GM21723 (cell line): ENCODE measurements around the gene NCKAP1.
"Not testable (repeated sequence)": the region's sequence is repeated elsewhere in the genome, so short reads cannot be mapped to it uniquely, and the experiment has no call there.

Experiments used
- ATAC-seq: cut with Tn5 transposase; IDR thresholded peaks from one replicate; pipeline ENCODE4 v1.9.1; 2021; ENCODE audit warnings: mild to moderate bottlenecking, moderate library complexity; ENCODE audit not compliant: unreplicated experiment

The NCKAP1 gene

DNA sequence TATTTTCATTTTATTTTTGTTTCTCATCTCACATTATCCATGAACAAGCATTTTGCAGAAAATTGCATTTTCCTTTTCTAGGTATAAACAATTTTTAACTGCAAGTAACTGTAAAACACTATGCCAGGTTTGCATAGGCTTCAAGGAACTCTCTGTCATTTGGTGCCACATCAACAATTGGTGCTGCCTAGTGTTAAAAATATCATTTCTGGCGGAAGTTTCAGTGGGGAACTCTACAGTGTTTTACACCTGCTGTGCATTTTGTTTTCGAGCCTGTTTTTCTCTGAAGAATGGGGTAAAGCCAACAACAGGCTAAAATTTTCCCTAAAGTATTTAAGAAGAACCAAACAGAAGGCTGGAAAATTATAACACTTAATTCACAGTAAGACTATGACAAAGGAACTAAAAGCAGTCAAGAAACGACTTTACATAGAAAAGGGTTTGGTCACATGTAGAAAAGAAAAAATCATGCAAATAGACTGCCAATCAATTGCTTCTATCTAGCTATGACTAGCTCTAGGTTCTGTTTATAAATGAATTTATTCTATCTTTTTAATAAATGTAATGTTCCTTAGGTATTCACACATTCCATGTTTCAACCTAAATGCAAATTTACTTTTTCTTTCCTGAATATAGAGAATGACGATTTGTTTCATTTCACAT, 150.4 kb downstream of the NCKAP1 start:
- no peak for ATAC-seq

DNA sequence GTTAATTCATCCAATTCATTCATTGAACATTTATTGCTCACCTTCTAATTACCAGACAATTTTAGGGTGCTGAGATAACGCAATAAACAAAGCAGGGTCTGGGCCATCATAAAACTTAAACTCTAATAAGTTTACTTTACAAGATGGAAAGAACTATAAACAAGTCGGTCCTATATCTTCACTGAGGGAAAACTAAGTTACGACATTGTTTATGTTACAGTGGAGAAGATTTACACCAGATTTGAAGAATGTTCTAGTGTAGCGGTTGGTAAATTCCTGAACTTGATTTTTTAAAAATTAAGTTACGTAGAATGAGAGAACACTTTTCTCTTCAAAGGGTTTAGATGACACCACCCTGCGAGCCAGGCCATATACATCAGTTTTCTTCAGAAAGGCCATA, 151.2 kb downstream of the NCKAP1 start:
- no peak for ATAC-seq

DNA sequence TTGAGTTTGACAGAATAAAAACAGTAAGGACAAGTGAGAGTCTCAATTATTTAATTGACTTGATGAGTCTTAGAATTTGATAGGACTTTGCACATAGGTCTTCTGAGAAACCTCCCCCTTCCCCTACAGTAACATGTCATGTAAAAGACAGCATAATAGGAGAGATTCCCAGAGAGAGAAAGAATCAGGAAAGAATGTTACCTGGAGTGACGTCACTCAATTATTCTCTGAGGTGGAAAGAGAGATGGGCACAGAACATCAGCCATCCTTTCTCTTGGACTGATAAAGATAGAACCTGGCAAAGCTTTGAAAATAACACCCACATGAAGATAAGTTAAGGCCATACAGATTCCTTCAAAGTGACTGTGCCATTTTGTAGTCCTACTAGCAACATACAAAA, 152.5 kb downstream of the NCKAP1 start:
- ATAC-seq = no peak

DNA sequence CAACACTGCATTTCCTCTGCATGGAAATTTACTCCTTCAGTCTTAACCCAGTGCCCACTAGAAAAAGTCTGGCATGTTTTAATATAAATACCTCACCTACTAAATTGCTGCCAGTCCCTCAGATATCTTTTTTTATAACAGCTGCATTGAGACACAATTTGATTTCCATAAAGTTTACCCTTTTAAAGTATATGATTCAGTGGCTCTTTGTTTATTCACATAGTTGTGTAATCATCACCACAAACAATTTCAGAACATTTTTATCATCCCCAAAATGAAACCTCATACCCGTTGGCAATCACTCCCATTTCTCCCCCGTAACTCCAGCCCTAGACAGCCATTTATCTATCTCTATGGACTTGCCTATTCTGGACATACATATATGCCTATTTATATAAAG, 154.8 kb downstream of the NCKAP1 start:
- no peak for ATAC-seq

DNA sequence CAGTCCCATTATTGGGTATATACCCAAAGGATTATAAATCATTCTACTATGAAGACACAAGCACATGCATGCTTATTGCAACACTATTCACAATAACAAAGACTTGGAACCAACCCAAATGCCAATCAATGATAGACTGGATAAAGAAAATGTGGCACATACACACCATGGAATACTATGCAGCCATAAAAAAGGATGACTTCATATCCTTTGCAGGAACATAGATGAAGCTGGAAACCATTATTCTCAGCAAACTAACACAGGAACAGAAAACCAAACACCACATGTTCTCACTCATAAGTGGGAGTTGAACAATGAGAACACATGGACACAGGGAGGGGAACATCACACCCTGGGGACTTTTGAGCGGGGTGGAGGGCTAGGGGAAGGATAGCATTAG, 158.2 kb downstream of the NCKAP1 start:
- ATAC-seq = not testable (repeated sequence)

DNA sequence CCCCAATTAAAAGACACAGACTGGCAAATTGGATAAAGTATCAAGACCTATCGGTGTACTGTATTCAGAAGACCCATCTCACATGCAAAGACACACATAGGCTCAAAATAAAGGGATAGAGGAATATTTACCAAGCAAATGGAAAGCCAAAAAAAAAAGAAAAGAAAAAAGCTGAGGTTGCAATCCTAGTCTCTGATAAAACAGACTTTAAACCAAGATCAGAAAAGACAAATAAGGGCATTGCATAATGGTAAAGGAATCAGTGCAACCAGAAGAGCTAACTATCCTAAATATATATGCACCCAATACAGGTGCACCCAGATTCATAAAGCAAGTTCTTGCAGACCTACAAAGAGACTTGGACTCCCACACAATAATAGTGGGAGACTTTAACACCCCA, 161.6 kb downstream of the NCKAP1 start:
- ATAC-seq = not testable (repeated sequence)

DNA sequence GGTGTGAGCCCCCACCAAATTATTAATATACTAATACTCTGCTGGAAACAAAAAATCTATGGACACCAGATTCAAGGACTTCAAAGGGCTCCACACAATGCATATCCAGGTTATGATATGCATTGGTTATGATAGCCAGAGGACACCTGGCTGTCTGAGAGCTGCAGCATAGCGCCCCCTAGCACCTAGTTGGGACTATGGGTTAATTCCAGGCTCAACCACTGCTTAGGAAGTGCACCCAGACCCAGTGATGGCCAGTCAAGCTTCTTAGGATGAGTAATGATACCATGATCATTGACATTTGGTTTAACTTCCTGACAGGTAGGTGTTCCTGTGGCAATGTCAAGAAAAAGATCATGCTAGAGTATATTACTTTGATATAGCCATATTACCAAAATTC, 168.0 kb downstream of the NCKAP1 start:
- no peak for ATAC-seq

DNA sequence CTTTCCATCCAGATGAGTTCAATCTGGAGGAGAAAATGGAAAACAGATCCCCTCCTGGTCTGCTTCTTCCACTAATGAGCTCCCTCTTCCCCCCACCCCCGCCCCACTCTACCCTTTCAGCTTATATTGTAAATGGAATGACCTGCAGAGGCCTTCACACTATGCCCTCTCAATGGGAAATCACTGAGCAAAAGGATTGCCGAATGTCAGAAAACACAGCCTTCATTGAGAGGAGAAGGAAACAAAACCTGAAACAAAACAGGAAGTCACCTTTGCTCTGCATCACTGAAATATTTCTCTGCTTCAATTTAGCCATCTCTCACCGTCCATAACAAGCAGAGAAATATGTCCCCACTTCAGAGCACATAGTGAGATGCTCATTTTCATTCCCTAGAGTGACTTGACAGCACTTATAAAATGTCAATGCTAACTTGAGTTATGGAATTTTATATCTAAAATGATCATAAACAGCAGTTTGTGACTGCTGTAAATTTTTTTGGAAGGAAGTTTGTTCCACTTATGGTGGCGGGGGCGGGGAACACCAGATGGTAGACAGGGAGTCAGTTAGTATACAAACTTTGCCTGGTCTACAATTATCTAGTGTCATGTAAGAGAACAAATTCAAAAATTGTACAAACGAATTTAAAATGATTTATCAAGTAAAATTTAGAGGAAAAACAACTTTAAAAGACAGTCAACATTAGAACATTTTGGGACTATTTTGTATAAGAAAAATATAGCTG, 170.0 kb downstream of the NCKAP1 start:
- ATAC-seq = no peak

DNA sequence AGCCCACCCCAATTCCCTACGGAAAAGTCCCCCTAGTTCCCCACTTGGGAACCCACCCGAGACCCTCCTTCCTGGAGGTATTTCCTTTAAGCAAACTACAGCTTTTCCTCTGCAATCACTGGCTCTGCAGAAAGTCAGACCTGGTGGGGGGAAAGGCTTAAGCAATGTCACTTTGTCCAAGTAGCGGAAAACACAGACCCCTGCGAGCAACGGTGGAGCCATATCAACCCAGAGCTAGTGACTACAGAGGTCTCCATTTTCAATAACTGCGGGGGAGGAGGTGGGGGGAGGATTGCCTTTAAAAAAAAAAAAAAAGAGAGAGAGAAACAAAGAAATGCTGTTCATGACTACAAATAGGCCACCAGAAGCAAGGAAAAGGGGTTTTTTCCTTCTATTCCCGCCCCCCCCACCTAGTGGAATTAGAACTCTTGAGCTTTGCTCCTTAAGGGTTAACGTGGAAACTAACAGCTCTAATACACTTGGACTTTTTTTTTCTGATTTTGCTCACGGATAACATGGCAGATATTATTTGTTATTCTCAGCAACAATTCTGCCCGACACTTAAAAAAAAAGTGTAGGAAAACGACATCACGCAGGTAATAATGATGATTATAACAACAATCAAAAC, 170.7 kb downstream of the NCKAP1 start:
- ATAC-seq = no peak

DNA sequence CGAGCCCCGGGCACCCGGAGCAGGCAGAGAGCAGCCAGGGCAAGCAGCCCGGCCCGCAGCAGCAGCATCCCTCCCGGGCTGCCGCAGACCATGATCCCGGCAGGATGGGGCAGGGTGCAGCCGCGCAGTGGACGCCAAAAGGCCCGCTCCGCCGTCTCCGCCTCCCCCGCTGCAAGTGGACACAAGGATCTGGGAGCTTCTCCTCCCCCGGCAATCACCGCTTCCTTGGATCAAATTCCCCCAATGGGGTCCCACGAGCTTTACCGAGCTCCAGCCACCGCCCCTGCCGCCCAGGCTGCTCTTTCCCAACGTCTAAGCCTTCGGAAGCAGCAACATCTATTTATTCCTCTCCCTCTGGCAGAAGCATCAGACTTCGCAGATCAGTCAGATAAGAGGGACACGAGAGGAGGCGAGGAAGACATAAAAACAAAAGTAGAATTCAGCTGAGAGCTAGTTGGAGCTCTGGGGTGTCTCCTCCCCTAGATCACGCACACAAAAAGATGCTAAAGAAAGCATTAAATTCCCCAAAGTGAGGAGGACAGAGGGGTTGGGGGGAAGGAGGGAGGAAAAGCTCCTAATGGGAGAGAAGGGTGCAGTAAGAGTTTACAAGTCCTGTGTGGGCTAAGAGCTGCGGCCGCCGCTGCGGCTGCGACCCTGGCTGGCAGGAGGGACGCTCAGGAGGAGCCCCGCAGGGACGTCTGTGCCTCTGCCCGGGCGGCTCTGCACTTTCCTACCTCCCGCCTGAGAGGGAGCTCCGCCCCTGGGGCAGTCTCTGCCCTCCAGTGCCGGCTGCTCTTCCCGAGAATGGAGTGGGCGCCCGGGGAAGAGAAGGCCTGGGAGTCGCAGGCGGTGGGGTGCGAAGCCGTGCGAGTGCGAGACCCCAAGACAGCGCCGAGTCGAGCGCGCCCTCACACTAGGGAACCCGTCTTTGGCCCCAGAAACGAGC, 171.5 kb downstream of the NCKAP1 start, which contains the start of gene FRZB:
Gene FRZB (minus strand): TSS at position 177 of the 946 bp plus-strand sequence. CDS start 85 bp downstream, at position 92.
- ATAC-seq = no peak

DNA sequence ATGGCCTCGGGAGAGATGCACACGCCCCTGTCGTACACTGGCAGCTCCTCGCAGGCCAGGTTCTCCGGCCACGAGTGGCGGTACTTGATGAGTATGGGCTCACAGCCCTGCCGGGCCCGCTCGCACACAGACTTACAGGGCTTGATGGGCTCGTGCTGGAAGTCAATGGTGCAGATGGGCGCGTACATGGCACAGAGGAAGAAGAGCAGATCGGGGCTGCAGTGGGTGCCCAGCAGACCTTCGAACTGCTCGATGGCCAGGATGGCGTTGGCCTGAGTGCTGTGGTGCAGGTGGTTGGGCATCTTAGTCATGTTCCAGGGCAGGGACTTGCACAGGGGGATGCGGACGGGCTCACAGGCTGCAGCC, 172.2 kb downstream of the NCKAP1 start:
- no peak for ATAC-seq

DNA sequence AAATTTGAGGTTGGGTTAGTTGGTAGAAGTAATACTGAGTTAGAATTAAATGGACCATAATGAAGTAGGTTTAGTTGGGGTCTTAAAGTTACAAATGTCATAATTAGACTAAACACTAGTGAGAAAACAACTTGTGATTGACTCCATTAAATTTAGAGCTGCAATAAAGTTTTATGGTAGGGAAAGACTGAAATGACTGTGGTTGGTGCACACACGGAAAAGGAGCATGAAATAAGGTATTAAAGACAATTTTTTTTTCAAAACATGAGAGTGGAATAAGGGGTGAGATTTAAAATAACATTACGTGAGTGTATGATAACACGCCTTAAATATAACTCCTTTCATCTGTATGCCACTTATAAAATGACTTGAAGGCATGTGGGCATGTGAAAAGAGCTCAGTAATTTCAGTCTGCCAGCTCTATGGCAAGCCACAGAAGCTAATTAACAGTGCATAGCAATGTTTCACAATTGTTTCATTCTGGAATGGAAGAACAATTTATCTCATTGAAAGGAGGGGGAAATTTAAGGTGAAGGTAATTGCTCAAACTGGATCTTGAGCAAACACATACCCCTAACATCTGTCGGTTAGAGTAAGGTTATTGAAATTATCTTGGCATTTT, 173.2 kb downstream of the NCKAP1 start:
- ATAC-seq = no peak

DNA sequence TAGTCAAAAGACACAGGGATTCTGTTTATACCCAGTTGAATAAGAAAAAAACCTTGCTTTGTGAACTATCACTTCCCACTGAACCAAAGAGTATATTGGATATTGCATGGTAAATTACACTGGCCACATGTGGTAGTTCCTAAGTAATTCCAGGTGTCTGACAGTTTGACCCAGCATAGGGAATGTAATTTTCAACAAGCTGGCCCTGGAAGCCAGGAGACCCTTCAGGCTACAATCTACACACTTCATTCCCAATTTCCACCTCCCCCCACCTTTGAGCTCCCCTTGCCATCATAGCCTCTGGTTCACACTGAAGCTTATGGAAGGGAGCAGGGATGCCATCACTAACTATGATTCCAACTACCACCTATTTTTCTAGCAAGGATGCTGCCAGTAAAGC, 174.6 kb downstream of the NCKAP1 start:
- no peak for ATAC-seq

DNA sequence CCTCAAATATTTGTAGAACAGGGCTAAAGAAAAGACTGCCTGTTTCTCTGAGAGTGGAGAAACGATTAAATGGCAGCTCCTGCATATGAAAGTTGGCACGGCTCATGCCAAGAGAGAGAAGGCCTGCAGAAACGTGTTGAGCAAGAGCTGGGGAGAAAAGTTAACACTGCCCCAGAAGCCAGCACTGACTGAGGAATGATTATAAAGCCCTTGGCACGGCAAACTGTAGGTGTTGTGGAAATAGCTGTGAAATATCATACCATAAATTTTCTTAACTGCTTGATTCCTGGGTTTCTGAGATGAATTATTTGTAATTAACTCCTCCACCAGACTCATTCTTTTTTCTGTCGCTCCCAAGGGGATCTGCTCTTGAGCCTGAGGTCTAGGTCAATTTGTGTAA, 176.2 kb downstream of the NCKAP1 start:
- no peak for ATAC-seq

DNA sequence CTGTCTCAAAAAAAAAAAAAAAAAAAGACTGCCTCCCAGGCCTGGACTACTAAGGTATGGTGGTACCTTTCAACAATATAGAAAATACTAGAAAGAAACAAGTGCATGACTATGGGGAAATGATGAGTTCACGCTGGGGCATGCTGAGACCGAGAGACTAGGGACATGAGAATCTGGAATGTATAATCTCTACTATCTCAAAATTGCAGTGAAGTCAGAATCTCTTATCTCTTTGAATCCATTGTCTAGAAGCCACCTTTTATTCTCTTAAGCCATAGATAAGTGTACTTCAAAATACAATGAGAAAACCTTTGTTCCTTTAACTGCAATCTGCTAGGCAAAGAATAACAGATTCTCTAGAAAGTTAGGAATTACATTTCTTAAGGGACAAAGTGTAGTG, 177.4 kb downstream of the NCKAP1 start:
- ATAC-seq = no peak
